Fibroblast of villous mesenchyme (primary cell): Measurements from ENCODE around the gene RBKS. TPM values are rescaled to one million over a fixed set of nuclear protein-coding genes. Genes with fewer than 3 reads are reported as not detected.
"Not testable (repeated sequence)": the region's sequence is repeated elsewhere in the genome, so short reads cannot be mapped to it uniquely, and the experiment has no call there.

Experiments
- DNase-seq: peaks from one replicate; pipeline ENCODE4 v3.0.0-alpha.2; 2010; ENCODE audit warnings: low read depth
- H3K4me3 ChIP-seq: 2 replicates; pipeline ENCODE4 v1.5.1; 2011; ENCODE audit warnings: low read depth, mild to moderate bottlenecking, low read length
- total RNA-seq: library from RNA; depleted of rRNA; stranded (reverse); fragments of >200 nt; gene quantifications from 2 replicates; pipeline ENCODE4 v1.2.3, GENCODE V29; 2012
- TF ChIP-seq, protein P1 (sequence below): IDR thresholded peaks from 2 replicates; pipeline ENCODE4 v1.5.1; 2012; ENCODE audit warnings: low read depth, mild to moderate bottlenecking, low read length; ENCODE audit not compliant: insufficient read depth

Gene RBKS
- total RNA-seq, 1 donor = 1.3 TPM

DNA sequence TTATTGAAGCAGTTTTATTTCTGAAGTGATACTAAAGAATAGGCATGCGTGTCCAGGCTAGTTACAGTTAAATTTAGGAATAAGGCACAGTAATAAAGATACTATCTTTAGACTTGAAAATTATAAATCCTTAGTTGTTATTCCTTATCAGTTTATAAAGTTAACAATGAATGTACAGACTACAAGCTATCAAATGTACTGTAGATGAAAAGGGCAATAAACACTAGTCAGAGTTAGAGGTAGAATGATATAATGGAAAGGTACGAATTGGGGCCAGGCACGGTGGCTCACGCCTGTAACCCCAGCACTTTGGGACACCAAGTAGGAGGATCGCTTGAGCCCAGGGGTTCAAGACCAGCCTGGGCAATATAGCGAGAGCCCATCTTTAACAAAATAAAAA lies 3.9 kb downstream of the RBKS start:
- H3K4me3 ChIP-seq = no peak overlapping the region
- no peak for DNase-seq
- TF ChIP-seq, protein P1, sequence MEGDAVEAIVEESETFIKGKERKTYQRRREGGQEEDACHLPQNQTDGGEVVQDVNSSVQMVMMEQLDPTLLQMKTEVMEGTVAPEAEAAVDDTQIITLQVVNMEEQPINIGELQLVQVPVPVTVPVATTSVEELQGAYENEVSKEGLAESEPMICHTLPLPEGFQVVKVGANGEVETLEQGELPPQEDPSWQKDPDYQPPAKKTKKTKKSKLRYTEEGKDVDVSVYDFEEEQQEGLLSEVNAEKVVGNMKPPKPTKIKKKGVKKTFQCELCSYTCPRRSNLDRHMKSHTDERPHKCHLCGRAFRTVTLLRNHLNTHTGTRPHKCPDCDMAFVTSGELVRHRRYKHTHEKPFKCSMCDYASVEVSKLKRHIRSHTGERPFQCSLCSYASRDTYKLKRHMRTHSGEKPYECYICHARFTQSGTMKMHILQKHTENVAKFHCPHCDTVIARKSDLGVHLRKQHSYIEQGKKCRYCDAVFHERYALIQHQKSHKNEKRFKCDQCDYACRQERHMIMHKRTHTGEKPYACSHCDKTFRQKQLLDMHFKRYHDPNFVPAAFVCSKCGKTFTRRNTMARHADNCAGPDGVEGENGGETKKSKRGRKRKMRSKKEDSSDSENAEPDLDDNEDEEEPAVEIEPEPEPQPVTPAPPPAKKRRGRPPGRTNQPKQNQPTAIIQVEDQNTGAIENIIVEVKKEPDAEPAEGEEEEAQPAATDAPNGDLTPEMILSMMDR = no peak

DNA sequence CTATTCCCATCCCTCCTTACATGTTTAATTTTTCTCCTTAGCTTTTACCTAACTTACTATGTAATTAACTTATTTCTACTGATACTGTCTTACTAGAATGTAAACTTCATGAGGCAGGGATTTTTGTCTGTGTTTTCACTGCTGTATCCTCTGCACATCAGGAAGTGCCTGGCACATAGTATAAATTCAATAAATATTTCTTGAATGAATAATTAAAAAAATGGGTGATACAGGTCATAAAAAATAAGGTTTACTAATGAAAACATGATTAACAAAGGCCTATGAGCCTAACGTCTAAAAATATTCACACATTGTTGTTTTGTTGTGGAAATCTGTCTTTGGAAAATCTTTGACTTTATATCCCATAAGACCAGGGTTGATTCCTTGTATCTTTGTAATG lies 4.5 kb downstream of the RBKS start:
- peak; percentile 11 for DNase-seq
- no peak overlapping the region for H3K4me3 ChIP-seq
- TF ChIP-seq, protein P1 = no peak

DNA sequence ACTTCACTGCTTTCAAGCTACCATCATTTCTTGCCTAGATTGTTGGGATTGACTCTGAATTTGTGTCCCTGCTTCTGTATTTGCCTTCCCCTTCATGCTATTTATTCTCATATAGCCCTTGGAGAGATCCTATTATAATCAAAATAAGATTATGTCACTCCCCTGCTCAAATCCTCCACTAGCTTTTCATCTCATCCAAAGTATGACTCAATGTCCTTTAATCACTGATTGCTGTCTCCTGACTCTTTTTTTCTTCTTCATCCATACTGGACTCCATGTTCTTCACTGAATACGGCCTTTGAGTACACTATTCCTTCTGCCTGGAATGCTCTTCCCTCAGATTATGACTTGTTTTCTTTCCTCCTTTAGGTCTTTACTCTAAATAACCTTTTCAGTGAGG lies 5.0 kb downstream of the RBKS start:
- H3K4me3 ChIP-seq = no peak overlapping the region
- TF ChIP-seq, protein P1 = no peak
- peak; percentile 12 for DNase-seq

DNA sequence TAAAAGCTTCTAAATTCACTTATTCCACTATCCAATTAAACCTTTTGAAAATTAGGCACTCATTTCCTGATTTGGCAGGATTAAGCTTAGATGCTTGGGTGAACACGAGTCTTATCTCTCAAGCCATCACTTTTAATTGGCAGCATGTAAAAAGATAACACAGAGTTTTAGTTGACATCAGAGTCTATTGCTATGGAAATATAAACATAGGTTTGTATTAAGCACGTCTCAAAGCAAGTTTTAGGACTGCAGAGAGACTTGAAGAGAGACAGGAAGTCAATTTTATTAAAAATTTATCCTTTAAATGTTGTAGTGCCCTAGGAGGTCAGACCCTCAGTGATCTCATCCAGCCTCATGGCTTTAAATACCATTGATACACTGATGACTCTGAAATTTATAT lies 5.6 kb downstream of the RBKS start:
- no peak for DNase-seq
- TF ChIP-seq, protein P1 = no peak
- no peak overlapping the region for H3K4me3 ChIP-seq

DNA sequence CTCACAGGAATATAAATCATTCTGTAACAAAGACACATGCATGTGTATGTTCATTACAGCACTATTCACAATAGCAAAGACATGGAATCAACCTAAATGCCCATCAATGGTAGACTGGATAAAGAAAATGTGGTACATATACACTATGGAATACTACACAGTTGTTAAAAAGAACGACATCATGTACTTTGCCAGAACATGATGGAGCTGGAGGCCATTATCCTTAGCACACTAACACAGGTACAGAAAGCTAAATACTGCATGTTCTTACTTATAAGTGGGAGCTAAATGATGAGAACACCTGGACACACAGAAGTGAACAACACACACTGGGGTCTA lies 7.6 kb downstream of the RBKS start:
- DNase-seq, H3K4me3 ChIP-seq: not testable (repeated sequence)

DNA sequence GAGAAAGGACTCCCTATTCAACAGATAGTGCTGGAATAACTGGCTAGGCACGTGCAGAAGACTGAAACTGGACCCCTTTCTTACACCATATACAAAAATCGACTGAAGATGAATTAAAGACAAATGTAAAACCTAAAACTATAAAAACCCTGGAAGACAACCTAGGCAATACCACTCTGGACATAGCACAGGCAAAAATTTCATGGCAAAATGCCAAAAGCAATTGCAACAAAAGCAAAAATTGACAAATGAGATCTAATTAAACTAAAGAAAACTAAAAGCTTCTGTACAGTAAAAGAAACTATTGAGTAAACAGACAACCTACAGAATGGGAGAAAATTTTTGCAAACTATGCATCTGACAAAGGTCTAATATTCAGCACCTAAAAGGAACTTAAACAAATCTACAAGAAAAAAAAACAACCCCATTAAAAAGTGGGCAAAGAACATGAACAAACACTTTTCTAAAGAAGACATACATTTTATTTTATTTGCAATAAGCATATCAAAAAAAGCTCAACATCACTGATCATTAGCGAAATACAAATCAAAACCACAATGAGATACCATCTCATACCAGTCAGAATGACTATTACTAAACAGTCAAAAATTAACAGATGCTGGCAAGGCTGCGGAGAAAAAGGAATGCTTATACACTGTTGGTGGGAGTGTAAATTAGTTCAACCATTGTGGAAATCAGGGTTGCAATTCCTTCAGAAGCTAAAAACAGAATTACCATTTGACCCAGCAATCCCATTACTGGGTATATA lies 8.2 kb downstream of the RBKS start:
- not testable (repeated sequence) for H3K4me3 ChIP-seq, DNase-seq

DNA sequence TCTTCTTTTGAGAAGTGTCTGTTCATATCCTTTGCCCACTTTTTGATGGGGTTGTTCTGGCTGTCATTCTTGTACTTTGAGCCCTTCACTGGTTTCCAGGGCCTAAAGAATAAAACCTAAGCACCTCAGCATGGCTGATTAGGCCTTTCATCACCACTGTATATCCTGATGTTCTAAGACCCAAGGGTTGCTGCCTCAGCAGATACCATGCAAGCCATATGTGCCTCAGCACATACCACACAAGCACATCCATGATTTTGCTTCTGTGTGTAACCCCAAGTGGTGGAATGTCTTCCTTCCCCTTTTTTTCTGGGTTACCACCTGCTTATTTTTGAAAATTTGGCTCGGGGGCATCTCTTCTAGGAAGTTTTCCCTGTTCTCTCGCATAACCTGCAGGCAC lies 11.4 kb downstream of the RBKS start:
- DNase-seq = no peak
- TF ChIP-seq, protein P1 = no peak
- no peak overlapping the region for H3K4me3 ChIP-seq
